Stimulated activated CD4-positive, alpha-beta T cell treated with anti-CD3 and anti-CD28 coated beads, Interleukin-12 subunit alpha, Interleukin-12 subunit beta, amount 100 ng/mL, for 48 hours (primary cell): Measurements from ENCODE around the gene XK.
"Not testable (repeated sequence)": the region's sequence is repeated elsewhere in the genome, so short reads cannot be mapped to it uniquely, and the experiment has no call there.

Experiments used
- DNase-seq, 3 donors: peaks; one replicate each; pipeline ENCODE4 v3.0.0-alpha.2; 2020; ENCODE audit warnings: low read depth in 2 of 3, low spot score in 1 of 3

XK gene

DNA sequence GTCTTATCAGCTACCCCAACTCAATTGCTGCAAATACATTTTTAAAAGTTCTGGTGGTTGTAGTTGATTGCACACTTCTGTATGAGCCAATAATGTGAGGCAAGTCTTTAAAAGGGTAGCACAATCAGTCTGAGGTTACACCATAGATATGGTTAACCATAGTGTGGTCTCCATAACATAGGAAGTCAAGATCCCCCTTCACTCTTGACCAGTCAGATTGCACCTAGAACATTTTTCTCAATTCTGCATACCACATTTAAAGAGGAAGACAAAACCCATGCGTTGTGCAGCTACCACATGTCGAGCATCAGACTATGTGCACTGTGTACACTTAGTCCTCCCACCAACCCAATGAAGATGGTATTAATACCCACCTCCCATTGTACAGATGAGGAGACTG lies 67.8 kb downstream of the XK start:
- no peak for DNase-seq

DNA sequence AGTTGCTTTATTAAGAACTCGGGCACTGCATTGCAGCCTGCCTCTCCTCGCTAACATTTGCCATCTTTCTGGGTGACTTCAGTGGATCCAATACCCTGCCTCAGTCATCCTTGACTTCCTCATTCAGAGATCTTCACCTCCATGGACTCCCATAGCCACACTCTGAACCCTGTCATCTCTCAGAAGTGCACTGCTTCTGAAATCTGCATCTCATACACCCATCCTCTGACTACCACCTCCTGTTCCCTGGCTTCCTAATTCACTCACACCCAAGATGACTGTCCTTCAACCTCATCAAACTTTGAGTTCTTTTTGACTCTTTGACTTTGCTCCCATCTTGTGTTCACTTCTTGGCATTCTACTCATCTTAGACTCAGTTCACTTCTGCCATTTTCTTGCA lies 68.9 kb downstream of the XK start:
- no peak for DNase-seq

DNA sequence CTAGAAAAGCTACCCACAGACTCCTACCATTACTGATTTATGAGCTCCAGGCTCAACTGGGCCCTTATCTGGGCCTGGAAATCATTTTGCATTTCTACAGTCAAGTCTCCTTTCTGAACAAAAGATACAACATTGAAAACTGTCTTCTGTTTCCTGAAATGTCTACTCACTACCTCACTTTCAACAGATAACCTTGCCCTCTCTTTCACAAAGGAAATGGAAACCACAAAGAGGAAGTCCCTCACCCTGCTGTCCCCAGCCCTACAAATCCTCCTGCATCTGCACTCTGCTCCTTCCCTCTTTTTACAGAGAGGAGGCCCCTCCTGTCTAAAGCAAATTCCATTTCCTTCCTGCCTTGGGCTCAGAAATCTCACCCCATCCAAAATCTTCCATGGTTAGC lies 69.4 kb downstream of the XK start:
- DNase-seq: peak in 1 of 3 donors; percentile 17

DNA sequence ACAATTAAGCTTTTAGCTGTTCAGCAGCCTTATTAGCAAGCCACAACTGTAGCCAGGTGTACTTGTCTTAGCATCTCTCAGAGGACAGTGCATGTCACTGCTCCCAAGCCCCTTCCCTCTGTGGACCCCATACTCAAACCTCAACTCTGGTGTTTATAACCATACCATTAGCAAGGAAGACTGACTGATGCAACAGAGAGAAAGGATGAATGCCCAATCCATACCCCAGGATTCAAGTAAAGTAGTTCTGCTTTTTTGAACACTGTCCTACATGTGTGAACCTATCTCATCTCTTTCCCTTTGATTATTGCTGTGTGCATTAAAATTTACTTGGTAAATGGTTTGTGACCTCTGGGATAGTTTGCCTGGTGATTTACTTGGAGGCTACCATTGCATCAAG lies 71.5 kb downstream of the XK start:
- DNase-seq: no peak

DNA sequence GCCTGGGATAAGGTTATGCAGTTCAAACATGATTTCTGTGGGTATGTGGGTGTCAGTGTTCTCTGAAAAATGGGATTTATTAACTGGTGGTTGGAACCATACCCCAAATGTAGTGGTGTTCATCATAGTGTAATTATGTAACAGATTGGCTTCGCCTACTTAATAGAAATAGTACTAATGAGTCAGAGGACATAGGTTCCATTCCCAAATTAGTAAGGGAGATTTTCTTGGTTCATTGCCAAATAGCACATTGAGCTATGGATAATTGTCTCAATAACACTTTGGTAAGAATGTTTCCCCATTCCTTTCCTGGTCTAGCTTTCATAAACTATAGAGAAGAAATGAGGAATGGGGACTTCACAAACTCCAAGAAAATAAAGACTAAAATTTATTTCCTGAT lies 73.8 kb downstream of the XK start:
- DNase-seq: no peak

DNA sequence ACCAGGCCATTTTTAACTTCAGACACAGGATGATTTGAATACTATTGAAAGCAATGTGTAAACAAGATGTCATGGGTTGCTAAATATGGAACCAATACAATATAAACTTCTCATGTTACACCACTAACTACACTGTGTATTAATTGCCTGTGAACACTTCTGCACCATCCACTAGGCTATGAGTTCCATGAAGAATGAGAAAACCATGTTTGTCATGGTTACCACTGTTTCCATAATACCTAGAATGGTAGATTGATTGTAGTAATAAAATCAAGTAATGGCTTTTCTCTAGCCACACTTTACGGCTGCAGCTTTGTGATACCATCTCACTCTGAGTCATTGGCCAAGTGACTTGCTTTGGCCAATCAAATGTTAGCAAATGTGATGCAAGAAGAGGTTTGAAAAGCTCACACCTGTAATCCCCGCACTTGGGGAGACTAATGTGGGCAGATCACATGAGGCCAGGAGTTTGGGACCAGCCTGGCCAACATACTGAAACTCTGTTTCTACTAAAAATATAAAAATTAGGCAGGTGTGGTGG lies 74.4 kb downstream of the XK start:
- no peak for DNase-seq

DNA sequence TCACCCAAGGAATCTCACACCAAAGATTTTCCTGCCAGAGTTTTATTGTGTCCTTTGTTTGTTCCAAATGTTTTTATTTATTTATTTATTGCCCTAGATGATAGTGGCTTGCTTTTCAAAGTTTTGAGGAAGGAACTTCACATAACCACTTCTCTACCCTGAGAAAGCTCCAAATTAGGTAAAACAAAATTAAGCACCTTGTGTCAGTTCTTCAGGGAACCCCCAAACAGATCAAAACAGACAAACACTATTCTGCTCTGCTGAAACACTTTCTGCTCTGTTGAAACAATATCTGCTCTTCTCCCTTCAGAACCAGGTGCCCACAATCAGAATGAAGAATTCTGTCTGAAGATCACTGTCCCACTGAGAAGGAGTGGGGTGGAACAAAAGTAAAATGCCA lies 77.8 kb downstream of the XK start:
- no peak for DNase-seq

DNA sequence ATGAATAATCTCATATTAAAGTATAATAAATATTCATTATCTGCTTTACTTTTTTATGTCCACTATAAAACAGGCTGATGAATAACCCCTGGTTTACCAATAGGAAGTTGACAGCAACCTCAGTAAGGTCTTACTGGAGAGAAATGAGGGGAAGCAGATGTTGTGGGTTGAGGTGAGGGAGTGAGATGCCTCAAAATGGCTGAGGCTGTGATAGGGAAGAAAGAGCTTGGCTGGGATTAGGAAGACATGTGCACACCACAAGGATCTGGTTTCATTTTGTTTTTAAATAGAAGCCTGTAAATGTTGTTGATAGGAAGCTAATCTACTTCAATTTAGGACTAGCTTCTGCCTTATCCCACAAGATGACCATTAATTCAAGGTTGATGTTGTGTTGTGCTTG lies 79.9 kb downstream of the XK start:
- DNase-seq: no peak

DNA sequence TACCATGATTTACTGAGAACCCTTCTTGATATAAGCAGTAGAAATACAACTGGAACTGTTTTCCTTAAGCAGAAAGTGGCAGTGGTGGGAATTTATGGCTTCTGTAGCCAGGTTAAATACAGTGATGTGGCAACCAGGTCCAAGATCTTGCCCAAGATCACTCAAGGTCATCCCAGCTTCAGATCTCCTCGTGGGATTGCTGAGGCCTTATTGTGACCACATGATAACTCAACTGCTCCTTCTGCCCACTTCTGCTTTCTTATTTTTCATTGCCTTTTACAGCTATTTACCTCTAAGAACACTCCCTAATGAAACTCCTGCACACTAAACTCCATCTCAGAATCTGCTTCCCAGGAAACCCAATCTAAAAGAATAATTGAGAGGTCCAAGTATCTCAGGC lies 81.8 kb downstream of the XK start:
- DNase-seq: no peak

DNA sequence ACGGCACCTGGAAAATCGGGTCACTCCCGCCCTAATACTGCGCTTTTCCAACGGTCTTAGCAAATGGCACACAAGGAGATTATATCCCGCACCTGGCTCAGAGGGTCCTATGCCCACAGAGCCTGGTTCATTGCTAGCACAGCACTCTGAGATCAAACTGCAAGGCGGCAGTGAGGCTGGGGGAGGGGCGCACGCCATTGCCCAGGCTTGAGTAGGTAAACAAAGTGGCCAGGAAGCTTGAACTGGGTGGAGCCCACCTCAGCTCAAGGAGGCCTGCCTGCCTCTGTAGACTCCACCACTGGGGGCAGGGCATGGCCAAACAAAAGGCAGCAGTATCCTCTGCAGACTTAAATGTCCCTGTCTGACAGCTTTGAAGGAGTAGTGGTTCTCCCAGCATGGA lies 83.3 kb downstream of the XK start:
- DNase-seq: not testable (repeated sequence)

DNA sequence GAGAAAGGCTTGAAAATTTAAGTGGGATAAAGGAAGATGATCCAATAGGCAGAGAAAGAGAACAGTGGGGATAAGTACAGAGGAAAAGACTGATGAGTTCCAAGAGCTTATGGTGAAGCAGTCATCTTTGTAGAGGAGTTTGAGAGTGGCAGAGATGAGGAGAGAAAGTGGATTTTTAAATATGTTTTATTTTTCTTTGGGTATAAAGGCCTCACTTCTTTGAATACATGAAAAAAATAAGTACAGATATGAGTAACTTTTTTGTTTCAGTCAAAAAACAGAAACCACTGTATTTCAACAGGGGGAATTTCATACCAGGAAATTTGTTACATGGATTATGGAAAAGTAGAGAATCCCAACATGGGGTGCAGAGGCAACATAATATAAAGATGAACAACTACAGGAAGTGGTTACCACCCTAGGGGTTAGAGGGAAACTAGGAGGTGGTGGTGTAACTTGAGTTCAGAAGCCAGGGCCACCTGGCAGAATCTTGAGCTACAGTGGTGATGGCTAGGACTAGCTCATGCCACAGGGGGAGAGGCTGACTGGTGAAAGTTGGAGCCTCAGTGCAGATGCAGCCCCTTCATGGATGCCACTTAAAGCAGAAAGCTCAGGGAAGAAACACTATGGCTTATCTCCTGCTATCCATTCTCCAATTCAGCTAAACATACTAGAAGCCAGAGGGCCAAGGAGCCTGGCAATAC lies 90.8 kb downstream of the XK start:
- no peak for DNase-seq

DNA sequence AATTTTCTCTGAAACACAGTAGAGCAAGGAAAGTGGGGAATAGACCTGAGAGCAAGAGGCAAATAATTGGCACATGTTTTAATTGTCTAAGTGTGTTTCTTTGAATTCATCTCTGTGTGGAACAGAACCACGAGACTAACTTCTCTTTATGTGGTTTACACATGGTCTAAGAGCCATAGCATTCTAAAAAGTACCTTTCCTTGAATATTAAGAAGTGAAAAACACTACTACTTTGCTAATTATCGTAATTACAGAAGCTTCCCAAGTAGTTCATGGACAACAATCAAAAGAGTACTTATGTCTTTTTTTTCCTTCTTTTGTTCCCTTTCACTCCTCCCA lies 91.4 kb downstream of the XK start:
- no peak for DNase-seq

DNA sequence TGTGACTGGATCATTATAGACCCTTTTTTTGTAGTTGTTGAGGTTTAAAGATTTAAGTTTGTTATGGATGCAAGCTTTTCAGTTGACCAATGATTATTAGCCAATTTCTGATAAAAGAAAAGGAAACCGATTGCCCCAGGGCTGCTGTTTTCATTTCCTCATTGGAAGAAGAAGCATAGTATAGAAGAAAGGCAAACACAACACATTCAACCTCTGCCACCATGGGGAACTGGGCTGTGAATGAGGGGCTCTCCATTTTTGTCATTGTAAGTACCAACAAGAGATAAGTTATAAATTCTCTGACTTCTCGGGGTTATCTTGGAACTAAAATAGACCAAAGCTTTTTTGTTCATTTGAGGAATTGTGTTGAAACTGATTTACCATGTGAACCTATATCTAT lies 94.3 kb downstream of the XK start, which contains the start of gene CYBB:
Gene CYBB, plus strand, starts transcription at position 203 of the 400 bp plus-strand sequence. Its CDS starts 19 bp downstream, at position 222.
- DNase-seq: no peak

DNA sequence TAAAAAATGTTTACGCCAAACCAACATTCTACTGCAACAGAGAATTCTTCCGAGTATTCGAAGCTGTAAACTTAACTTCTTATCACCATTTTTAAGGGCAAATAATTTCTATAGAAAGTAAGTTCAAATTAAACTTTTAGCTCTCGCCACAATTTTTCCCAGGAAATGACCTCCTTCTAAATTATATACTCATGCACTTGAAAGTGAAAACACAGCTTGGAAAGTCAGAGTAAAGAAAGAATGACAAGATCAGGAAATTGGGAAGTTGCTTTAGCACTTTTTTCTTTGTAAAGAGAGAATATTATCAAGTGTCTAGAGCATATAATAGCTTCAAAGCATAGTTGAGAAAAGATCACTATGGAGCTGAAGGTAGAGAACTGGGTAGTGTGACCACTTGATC lies 95.5 kb downstream of the XK start:
- DNase-seq: no peak
